Measurements from ENCODE around the gene SMIM14. TPM values are rescaled to one million over a fixed set of nuclear protein-coding genes. Genes with fewer than 3 reads are reported as not detected.

Gene SMIM14
- total and polyA plus RNA-seq, 3 donors from 2014 or later, result 20.4 to 73.8 (median 32.0) TPM

DNA sequence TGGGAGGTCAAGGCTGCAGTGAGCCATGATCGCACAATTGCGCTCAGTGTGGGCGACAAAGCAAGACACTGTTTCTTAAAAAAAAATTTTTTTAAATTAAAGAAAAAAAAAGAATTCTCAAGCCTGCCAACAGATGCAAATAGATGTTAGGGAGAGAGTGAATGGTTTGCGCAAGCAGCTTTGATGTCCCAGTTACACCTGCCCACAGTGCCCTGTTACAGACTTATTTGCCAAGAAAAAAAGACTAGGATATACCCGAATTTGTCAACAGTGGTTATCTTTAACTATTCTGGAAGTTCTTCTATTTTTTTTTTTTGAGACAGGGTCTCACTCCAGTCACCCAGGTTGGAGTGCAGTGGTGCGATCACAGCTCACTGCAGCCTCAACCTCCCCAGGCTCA lies 67.2 kb downstream of the SMIM14 start:
- Histone ChIP-seq H3K4me3 (no peak overlapping the region), H3K9me3 (no peaks in the 10 kb centered on the region), H3K27me3 (no peaks in the 10 kb centered on the region), H3K4me1 (no peaks in the 10 kb centered on the region), H3K36me3 (ENCODE audit: low read depth, missing control alignments) (no peaks in the 10 kb centered on the region), H3K27ac (no peak overlapping the region)
- TF ChIP-seq POLR2A (IDR thresholded peaks at IDR 0.05), result no peak
- TF ChIP-seq, protein P1, sequence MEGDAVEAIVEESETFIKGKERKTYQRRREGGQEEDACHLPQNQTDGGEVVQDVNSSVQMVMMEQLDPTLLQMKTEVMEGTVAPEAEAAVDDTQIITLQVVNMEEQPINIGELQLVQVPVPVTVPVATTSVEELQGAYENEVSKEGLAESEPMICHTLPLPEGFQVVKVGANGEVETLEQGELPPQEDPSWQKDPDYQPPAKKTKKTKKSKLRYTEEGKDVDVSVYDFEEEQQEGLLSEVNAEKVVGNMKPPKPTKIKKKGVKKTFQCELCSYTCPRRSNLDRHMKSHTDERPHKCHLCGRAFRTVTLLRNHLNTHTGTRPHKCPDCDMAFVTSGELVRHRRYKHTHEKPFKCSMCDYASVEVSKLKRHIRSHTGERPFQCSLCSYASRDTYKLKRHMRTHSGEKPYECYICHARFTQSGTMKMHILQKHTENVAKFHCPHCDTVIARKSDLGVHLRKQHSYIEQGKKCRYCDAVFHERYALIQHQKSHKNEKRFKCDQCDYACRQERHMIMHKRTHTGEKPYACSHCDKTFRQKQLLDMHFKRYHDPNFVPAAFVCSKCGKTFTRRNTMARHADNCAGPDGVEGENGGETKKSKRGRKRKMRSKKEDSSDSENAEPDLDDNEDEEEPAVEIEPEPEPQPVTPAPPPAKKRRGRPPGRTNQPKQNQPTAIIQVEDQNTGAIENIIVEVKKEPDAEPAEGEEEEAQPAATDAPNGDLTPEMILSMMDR (IDR thresholded peaks at IDR 0.05), result no peak
- intact Hi-C loops (cut with DNase I; ENCODE audit: low total_unique reads), result no loop called here
- 91% methylated on average over 6 of the region's 6 CpGs for WGBS, 2 donors
- DNase-seq, result no peak

DNA sequence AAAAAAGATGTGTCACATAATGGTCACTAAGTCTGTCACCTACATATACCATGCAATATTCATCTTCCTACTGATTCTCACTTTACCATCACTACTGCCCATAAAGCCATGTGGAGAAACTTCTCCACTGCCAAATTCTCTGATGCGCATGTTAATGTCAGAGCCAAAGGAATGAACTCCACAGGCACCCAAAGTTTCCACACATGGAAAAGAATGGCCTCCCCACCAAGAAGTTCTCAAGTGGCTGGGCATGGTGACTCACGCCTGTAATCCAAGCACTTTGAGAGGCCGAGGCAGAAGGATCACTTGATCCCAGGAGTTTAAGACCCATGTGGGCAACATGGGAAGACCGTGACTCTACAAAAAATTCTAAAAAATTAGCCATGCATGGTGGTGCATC lies 67.6 kb downstream of the SMIM14 start:
- intact Hi-C loops (cut with DNase I; ENCODE audit: low total_unique reads), result no loop called here
- H3K4me1 ChIP-seq, result no peaks in the 10 kb centered on the region
- DNase-seq, result no peak
- H3K9me3 ChIP-seq, result no peaks in the 10 kb centered on the region
- 92 to 98% methylated on average over 4 of the region's 4 CpGs for WGBS, 2 donors
- H3K4me3 ChIP-seq, result no peak overlapping the region
- no peaks in the 10 kb centered on the region for H3K27me3 ChIP-seq
- TF ChIP-seq, protein P1 (IDR thresholded peaks at IDR 0.05), result no peak
- TF ChIP-seq POLR2A (IDR thresholded peaks at IDR 0.05), result no peak
- H3K36me3 ChIP-seq (ENCODE audit: low read depth, missing control alignments), result no peaks in the 10 kb centered on the region
- H3K27ac ChIP-seq, result no peak overlapping the region

DNA sequence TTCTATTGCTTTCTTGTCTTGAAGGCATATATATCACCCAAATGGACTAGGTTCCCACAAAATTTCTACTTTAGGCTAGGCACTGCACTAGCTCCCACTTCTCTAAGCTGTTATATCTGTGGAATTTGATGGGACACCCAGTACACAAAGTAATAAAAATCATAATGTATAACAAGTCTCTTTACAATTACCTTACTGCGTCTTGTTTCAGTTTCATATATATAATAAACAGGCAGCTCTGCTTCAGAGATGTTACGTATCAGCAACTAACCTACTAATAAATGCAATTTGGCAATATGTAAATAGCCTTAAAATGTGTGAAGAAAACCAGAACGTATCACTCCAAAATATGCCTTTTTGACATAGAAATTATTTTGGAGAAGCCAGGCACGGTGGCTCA lies 69.5 kb downstream of the SMIM14 start:
- H3K36me3 ChIP-seq (ENCODE audit: low read depth, missing control alignments), result no peaks in the 10 kb centered on the region
- H3K27ac ChIP-seq, result no peak overlapping the region
- H3K4me3 ChIP-seq, result no peak overlapping the region
- no peaks in the 10 kb centered on the region for H3K4me1 ChIP-seq
- intact Hi-C loops (cut with DNase I; ENCODE audit: low total_unique reads), result no loop called here
- 91 to 93% methylated on average over 4 of the region's 4 CpGs for WGBS, 2 donors
- TF ChIP-seq, protein P1 (IDR thresholded peaks at IDR 0.05), result no peak
- TF ChIP-seq POLR2A (IDR thresholded peaks at IDR 0.05), result no peak
- no peak for DNase-seq
- H3K27me3 ChIP-seq, result no peaks in the 10 kb centered on the region
- no peaks in the 10 kb centered on the region for H3K9me3 ChIP-seq

DNA sequence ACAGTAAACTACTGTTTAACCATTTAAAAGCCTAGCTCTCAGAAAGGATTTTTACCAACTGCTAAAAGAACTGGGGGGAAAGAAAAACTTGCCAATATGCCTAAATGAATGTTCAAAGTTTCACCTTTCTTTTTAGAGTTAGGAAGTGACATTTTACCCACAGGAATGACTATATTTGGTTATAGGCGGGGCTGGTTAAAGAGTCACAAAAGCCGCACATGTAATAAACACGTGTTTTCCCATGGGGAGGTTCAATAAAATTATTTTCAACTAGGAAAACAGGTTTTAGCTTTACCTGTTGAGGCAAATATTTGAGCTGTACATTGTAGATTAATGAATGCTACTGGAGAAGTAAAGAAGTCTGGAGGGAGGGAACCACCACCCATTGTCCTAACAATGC lies 69.9 kb downstream of the SMIM14 start:
- 89 to 91% methylated on average over 3 of the region's 3 CpGs for WGBS, 2 donors
- no peak for DNase-seq
- Histone ChIP-seq H3K4me3 (no peak overlapping the region), H3K9me3 (no peaks in the 10 kb centered on the region), H3K27me3 (no peaks in the 10 kb centered on the region), H3K27ac (no peak overlapping the region), H3K36me3 (ENCODE audit: low read depth, missing control alignments) (no peaks in the 10 kb centered on the region), H3K4me1 (no peaks in the 10 kb centered on the region)
- TF ChIP-seq, protein P1 (IDR thresholded peaks at IDR 0.05), result no peak
- no peak for TF ChIP-seq POLR2A (IDR thresholded peaks at IDR 0.05)
- intact Hi-C loops (cut with DNase I; ENCODE audit: low total_unique reads), result no loop called here

DNA sequence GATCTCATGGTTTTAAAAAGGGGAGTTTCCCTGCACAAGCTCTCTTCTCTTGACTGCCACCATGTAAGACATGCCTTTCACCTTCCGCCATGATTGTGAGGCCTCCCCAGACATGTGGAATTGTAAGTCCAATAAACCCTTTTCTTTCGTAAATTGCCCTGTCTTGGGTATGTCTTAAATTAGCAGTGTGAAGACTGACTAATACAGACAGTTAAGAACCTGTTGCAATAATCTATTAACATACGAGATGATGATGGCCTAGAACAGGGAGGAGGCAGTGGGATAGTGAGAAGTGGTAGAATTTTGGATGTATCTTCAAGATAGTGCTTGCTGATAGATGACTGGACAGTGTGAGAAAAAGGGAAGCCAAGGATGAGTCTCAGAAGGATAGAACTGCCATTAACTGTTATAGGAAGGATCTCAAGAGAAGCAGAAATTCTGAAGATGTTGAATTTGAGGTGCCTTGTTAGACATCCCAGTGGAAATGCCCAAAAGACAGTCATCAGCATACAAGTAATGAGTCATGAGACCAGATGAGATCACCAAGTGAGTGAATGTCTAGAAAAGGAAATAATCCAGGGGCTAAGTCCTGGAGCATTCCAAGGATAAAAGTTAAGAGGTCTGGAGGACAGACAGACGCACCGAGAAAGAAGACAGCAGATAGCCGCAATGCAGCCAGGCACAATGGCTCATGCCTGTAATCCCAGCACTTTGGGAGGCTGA lies 72.6 kb downstream of the SMIM14 start:
- WGBS, 2 donors, result 89 to 93% methylated on average over 6 of the region's 6 CpGs
- Histone ChIP-seq H3K36me3 (ENCODE audit: low read depth, missing control alignments) (no peaks in the 10 kb centered on the region), H3K9me3 (no peaks in the 10 kb centered on the region), H3K27me3 (no peaks in the 10 kb centered on the region), H3K27ac (no peak overlapping the region), H3K4me3 (no peak overlapping the region), H3K4me1 (no peaks in the 10 kb centered on the region)
- no peak for TF ChIP-seq POLR2A (IDR thresholded peaks at IDR 0.05)
- TF ChIP-seq, protein P1 (IDR thresholded peaks at IDR 0.05), result no peak
- intact Hi-C loops (cut with DNase I; ENCODE audit: low total_unique reads), result no loop called here
- no peak for DNase-seq
